Measurements from ENCODE around the gene PHACTR1. TPM values are rescaled to one million over a fixed set of nuclear protein-coding genes. Genes with fewer than 3 reads are reported as not detected.
"Not testable (repeated sequence)": the region's sequence is repeated elsewhere in the genome, so short reads cannot be mapped to it uniquely, and the experiment has no call there.

PHACTR1 gene
- total and polyA plus RNA-seq, 4 donors: 0.31 to 1.5 (median 0.79) TPM

DNA sequence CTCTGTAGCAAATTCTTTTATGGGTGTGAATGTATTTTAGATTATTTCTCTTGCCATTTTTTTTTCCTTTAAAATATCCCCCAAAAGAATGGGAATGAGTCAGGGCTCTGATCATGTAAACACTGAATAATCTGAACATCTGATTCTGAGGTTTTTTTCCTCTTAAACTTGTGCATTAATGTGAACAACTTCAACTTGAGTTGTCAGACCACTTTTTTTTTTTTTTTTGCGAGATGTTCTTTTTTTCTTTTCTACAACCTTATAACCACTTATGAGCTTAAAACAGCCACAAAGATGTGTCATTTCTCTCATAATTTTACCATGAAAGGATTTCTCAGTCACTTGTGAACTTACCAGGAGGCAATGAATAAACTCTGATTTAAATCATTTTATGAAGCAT is 526.5 kb downstream of the PHACTR1 start:
- TF ChIP-seq RAD21 (IDR thresholded peaks at IDR 0.05) (no peak), YY1 (IDR thresholded peaks at IDR 0.05) (no peak), NR2F2 (IDR thresholded peaks at IDR 0.05) (no peak), GABPA (IDR thresholded peaks at IDR 0.05 in 1 of 2, conservative IDR thresholded peaks at IDR 0.05 in 1 of 2) (no peak), FOXA2 (IDR thresholded peaks at IDR 0.05) (no peak), HNF4A (conservative IDR thresholded peaks at IDR 0.05) (no peak), JUND (IDR thresholded peaks at IDR 0.05) (no peak), TAF1 (conservative IDR thresholded peaks at IDR 0.05) (no peak), EGR1 (IDR thresholded peaks at IDR 0.05; ENCODE audit: low read depth in 2 of 2) (no peak), HNF4G (IDR thresholded peaks at IDR 0.05) (no peak), FOXA1 (IDR thresholded peaks at IDR 0.05) (no peak), SP1 (IDR thresholded peaks at IDR 0.05) (no peak), RXRA (IDR thresholded peaks at IDR 0.05) (no peak)
- TF ChIP-seq, protein P1, sequence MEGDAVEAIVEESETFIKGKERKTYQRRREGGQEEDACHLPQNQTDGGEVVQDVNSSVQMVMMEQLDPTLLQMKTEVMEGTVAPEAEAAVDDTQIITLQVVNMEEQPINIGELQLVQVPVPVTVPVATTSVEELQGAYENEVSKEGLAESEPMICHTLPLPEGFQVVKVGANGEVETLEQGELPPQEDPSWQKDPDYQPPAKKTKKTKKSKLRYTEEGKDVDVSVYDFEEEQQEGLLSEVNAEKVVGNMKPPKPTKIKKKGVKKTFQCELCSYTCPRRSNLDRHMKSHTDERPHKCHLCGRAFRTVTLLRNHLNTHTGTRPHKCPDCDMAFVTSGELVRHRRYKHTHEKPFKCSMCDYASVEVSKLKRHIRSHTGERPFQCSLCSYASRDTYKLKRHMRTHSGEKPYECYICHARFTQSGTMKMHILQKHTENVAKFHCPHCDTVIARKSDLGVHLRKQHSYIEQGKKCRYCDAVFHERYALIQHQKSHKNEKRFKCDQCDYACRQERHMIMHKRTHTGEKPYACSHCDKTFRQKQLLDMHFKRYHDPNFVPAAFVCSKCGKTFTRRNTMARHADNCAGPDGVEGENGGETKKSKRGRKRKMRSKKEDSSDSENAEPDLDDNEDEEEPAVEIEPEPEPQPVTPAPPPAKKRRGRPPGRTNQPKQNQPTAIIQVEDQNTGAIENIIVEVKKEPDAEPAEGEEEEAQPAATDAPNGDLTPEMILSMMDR (IDR thresholded peaks at IDR 0.05; ENCODE audit: low read depth, low read length, missing input control): no peak
- TF ChIP-seq, protein P2, sequence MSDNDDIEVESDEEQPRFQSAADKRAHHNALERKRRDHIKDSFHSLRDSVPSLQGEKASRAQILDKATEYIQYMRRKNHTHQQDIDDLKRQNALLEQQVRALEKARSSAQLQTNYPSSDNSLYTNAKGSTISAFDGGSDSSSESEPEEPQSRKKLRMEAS (IDR thresholded peaks at IDR 0.05): no peak
- TF ChIP-seq, protein P3, sequence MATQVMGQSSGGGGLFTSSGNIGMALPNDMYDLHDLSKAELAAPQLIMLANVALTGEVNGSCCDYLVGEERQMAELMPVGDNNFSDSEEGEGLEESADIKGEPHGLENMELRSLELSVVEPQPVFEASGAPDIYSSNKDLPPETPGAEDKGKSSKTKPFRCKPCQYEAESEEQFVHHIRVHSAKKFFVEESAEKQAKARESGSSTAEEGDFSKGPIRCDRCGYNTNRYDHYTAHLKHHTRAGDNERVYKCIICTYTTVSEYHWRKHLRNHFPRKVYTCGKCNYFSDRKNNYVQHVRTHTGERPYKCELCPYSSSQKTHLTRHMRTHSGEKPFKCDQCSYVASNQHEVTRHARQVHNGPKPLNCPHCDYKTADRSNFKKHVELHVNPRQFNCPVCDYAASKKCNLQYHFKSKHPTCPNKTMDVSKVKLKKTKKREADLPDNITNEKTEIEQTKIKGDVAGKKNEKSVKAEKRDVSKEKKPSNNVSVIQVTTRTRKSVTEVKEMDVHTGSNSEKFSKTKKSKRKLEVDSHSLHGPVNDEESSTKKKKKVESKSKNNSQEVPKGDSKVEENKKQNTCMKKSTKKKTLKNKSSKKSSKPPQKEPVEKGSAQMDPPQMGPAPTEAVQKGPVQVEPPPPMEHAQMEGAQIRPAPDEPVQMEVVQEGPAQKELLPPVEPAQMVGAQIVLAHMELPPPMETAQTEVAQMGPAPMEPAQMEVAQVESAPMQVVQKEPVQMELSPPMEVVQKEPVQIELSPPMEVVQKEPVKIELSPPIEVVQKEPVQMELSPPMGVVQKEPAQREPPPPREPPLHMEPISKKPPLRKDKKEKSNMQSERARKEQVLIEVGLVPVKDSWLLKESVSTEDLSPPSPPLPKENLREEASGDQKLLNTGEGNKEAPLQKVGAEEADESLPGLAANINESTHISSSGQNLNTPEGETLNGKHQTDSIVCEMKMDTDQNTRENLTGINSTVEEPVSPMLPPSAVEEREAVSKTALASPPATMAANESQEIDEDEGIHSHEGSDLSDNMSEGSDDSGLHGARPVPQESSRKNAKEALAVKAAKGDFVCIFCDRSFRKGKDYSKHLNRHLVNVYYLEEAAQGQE (IDR thresholded peaks at IDR 0.05): no peak
- TF ChIP-seq, protein P4, sequence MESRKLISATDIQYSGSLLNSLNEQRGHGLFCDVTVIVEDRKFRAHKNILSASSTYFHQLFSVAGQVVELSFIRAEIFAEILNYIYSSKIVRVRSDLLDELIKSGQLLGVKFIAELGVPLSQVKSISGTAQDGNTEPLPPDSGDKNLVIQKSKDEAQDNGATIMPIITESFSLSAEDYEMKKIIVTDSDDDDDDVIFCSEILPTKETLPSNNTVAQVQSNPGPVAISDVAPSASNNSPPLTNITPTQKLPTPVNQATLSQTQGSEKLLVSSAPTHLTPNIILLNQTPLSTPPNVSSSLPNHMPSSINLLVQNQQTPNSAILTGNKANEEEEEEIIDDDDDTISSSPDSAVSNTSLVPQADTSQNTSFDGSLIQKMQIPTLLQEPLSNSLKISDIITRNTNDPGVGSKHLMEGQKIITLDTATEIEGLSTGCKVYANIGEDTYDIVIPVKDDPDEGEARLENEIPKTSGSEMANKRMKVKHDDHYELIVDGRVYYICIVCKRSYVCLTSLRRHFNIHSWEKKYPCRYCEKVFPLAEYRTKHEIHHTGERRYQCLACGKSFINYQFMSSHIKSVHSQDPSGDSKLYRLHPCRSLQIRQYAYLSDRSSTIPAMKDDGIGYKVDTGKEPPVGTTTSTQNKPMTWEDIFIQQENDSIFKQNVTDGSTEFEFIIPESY (IDR thresholded peaks at IDR 0.05): no peak
- TF ChIP-seq, protein P5, sequence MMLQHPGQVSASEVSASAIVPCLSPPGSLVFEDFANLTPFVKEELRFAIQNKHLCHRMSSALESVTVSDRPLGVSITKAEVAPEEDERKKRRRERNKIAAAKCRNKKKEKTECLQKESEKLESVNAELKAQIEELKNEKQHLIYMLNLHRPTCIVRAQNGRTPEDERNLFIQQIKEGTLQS (IDR thresholded peaks at IDR 0.05): no peak
- Histone ChIP-seq H3K9ac (ENCODE audit: low read depth in 1 of 2, low read length in 2 of 2) (no peak overlapping the region), H3K36me3 (ENCODE audit: control insufficient read depth in 4 of 4, insufficient read depth in 3 of 4, low read depth in 1 of 4, low read length in 3 of 4) (no peaks in the 10 kb centered on the region), H3K4me3 (ENCODE audit: low read depth in 1 of 3, low read length in 3 of 3) (no peak overlapping the region), H3K4me1 (ENCODE audit: control insufficient read depth in 4 of 4, insufficient read depth in 4 of 4, low read length in 3 of 4) (peaks cover 0 to 7% (median 0%) of the 10 kb centered on the region in 4 donors), H3K27ac (ENCODE audit: low read depth in 1 of 2, low read length in 2 of 2) (no peak overlapping the region), H3K9me3 (ENCODE audit: control insufficient read depth in 4 of 4, low read length in 3 of 4) (no peaks in the 10 kb centered on the region), H3K27me3 (ENCODE audit: control insufficient read depth in 4 of 4, insufficient read depth in 4 of 4, low read length in 3 of 4) (no peaks in the 10 kb centered on the region)
- DNase-seq (ENCODE audit: low spot score): no peak
- 93% methylated on average over 1 of the region's 1 CpG for WGBS

DNA sequence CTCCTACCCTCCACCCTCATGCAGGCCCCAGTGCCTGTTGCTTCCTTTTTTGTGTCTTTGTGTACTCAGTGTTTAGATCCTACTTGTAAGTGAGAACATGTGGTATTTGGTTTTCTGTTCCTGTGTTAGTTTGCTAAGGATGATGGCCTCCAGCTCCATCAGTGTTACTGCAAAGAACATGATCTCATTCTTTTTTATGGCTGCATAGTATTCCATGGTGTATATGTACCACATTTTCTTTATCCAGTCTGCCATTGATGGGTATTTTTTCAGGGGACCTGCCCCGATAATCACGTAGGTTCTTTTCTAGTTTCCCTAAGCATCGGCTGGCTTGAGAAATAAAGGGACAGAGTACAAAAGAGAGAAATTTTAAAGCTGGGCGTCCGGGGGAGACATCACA is 527.2 kb downstream of the PHACTR1 start:
- whole genome bisulfite sequencing: 96% methylated on average over 5 of the region's 5 CpGs
- H3K27ac ChIP-seq (ENCODE audit: low read depth in 1 of 2, low read length in 2 of 2); H3K4me1 ChIP-seq (ENCODE audit: control insufficient read depth in 4 of 4, insufficient read depth in 4 of 4, low read length in 3 of 4); DNase-seq (ENCODE audit: low spot score); H3K9ac ChIP-seq (ENCODE audit: low read depth in 1 of 2, low read length in 2 of 2); H3K4me3 ChIP-seq (ENCODE audit: low read depth in 1 of 3, low read length in 3 of 3); H3K36me3 ChIP-seq (ENCODE audit: control insufficient read depth in 4 of 4, insufficient read depth in 3 of 4, low read depth in 1 of 4, low read length in 3 of 4); H3K9me3 ChIP-seq (ENCODE audit: control insufficient read depth in 4 of 4, low read length in 3 of 4); H3K27me3 ChIP-seq (ENCODE audit: control insufficient read depth in 4 of 4, insufficient read depth in 4 of 4, low read length in 3 of 4): not testable (repeated sequence)

Data from liver (tissue), 9 donors.